DND-41 (cell line): ENCODE data around the gene TMEM236.
A peak's percentile ranks its signal among the peaks of the same experiment; 100 is the strongest.

Experiments used
- ATAC-seq: fragments of 200-7000 bp; cut with Tn5 transposase; 3 replicates; pipeline ENCODE4 v1.9.1; 2021; ENCODE audit warnings: low read depth; ENCODE audit not compliant: insufficient read depth
- DNase-seq: peaks from one replicate; pipeline ENCODE4 v3.0.0-alpha.2; 2020
- H2AFZ ChIP-seq: 2 replicates; pipeline ENCODE4 v1.6.0; 2012; ENCODE audit warnings: low read depth, low read length
- H3K27ac ChIP-seq: 2 replicates; pipeline ENCODE4 v1.5.1; 2012; ENCODE audit warnings: low read length, inconsistent platforms
- H3K27me3 ChIP-seq: fragments of 200-600 bp; sonication (generic); 2 replicates; pipeline ENCODE4 v1.6.0; 2012; ENCODE audit warnings: low read length, mild to moderate bottlenecking, inconsistent platforms; ENCODE audit not compliant: insufficient read depth, poor library complexity
- H3K36me3 ChIP-seq: 2 replicates; pipeline ENCODE4 v1.5.1; 2012; ENCODE audit warnings: low read length, inconsistent platforms; ENCODE audit not compliant: insufficient read depth
- H3K4me1 ChIP-seq: 2 replicates; pipeline ENCODE4 v1.5.1; 2012; ENCODE audit warnings: mild to moderate bottlenecking, low read length; ENCODE audit not compliant: insufficient read depth
- H3K4me2 ChIP-seq: 2 replicates; pipeline ENCODE4 v1.6.0; 2012; ENCODE audit warnings: mild to moderate bottlenecking, moderate library complexity, low read length, inconsistent platforms; ENCODE audit not compliant: insufficient read depth
- H3K4me3 ChIP-seq, 2 experiments: fragments of 200-600 bp in 1 of 2; shearing (Covaris generic) in 1 of 2; 2 replicates each; pipeline ENCODE4 v1.5.1; 2012 to 2016; ENCODE audit warnings: inconsistent platforms in 2 of 2, low read length in 2 of 2, mild to moderate bottlenecking in 2 of 2, low read depth in 1 of 2, moderate library complexity in 1 of 2
- H3K79me2 ChIP-seq: 2 replicates; pipeline ENCODE4 v1.6.0; 2012; ENCODE audit warnings: low read length, inconsistent platforms; ENCODE audit not compliant: insufficient read depth
- H3K9ac ChIP-seq: 2 replicates; pipeline ENCODE4 v1.6.0; 2012; ENCODE audit warnings: low read depth, mild to moderate bottlenecking, inconsistent platforms, low read length, moderate library complexity
- H3K9me3 ChIP-seq: 2 replicates; pipeline ENCODE4 v1.5.1; 2012; ENCODE audit warnings: low read length, moderate library complexity, mild to moderate bottlenecking, inconsistent platforms; ENCODE audit not compliant: insufficient read depth, severe bottlenecking
- H4K20me1 ChIP-seq: 2 replicates; pipeline ENCODE4 v1.6.0; 2012; ENCODE audit warnings: low read length; ENCODE audit not compliant: insufficient read depth
- EZH2 ChIP-seq: IDR thresholded peaks from 3 replicates; pipeline ENCODE4 v1.6.1; 2012; ENCODE audit warnings: borderline replicate concordance, low read depth, mild to moderate bottlenecking, moderate library complexity, low read length, inconsistent platforms; ENCODE audit not compliant: severe bottlenecking
- TF ChIP-seq, protein P1 (sequence below): IDR thresholded peaks from 2 replicates; pipeline ENCODE4 v1.5.1; 2012; ENCODE audit warnings: borderline replicate concordance, low read length, moderate library complexity, mild to moderate bottlenecking; ENCODE audit not compliant: poor library complexity, severe bottlenecking; ENCODE audit errors: extremely low read depth

The TMEM236 gene

GRCh38 chr10:17805921-17806577 is 54.0 kb downstream of the TMEM236 start:
- H4K20me1 ChIP-seq: no peaks in the 10 kb centered on the region
- no peak overlapping the region for H3K4me2 ChIP-seq
- DNase-seq (peak; percentile 65), ATAC-seq (peak; percentile 90)
- no peak overlapping the region for H3K4me3 ChIP-seq
- H2AFZ ChIP-seq: no peak overlapping the region
- no peak for TF ChIP-seq EZH2
- TF ChIP-seq, protein P1, sequence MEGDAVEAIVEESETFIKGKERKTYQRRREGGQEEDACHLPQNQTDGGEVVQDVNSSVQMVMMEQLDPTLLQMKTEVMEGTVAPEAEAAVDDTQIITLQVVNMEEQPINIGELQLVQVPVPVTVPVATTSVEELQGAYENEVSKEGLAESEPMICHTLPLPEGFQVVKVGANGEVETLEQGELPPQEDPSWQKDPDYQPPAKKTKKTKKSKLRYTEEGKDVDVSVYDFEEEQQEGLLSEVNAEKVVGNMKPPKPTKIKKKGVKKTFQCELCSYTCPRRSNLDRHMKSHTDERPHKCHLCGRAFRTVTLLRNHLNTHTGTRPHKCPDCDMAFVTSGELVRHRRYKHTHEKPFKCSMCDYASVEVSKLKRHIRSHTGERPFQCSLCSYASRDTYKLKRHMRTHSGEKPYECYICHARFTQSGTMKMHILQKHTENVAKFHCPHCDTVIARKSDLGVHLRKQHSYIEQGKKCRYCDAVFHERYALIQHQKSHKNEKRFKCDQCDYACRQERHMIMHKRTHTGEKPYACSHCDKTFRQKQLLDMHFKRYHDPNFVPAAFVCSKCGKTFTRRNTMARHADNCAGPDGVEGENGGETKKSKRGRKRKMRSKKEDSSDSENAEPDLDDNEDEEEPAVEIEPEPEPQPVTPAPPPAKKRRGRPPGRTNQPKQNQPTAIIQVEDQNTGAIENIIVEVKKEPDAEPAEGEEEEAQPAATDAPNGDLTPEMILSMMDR: peak; percentile 43
- H3K27me3 ChIP-seq: no peaks in the 10 kb centered on the region
- no peaks in the 10 kb centered on the region for H3K79me2 ChIP-seq
- H3K27ac ChIP-seq: no peak overlapping the region
- peaks cover 6% of the 10 kb centered on the region; the same call in 1 of the 2 replicates for H3K4me1 ChIP-seq
- H3K36me3 ChIP-seq: no peaks in the 10 kb centered on the region
- H3K9me3 ChIP-seq: no peaks in the 10 kb centered on the region
- no peak overlapping the region for H3K9ac ChIP-seq

DNA sequence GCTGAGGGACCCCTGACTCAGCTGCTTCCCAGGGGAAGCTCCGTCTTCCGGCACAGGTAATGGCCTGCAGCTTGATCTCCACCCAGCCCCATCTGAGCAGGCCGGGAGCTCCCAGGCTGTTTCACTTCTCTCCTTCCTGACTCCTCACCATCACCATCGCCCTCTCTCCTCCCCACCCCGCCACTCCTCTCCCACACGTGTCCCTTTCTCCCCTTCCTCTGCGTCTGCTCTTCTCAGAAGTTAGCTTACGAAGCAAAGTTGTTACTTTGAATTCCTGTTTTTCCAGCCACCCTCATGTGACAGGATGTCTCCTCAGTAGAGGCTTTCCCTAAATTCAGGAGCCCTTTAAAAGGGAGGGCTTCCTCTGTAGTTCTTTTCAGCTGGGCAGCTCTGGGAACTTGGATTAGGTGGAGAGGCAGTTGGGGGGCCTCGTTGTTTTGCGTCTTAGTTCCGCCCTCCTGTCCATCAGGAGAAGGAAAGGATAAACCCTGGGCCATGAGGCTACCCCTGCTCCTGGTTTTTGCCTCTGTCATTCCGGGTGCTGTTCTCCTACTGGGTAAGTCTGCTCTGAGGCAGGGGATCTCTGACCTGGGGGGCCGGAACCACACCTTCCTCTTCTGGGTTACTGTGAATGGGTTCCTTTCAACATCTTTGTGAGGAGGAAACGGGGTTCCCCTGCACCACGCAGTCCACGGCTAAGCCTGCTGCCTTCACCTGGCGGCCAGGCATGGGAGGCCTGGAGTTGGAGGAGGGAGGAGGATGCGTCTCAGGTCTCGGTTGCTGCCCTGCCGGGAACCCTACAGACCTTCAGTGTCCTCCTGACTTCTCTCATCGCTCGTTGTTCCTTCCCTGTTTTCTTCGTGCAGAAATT is 57.2 kb downstream of the TMEM236 start, which contains the start of gene MRC1:
MRC1 (plus strand) TSS at position 378 of the 871 bp plus-strand sequence; CDS start at position 496, 118 bp downstream.
- Histone ChIP-seq H3K27me3 (no peaks in the 10 kb centered on the region), H3K9me3 (no peaks in the 10 kb centered on the region), H3K27ac (no peak within 1 kb of the TSS), H3K4me2 (no peak within 1 kb of the TSS), H3K36me3 (no peaks in the 10 kb centered on the region), H2AFZ (peak within 1 kb of the TSS; percentile 25; the same call in 1 of the 2 replicates), H4K20me1 (no peaks in the 10 kb centered on the region), H3K4me3 (no peak within 1 kb of the TSS), H3K79me2 (no peaks in the 10 kb centered on the region), H3K9ac (no peak within 1 kb of the TSS), H3K4me1 (peaks cover 6% of the 10 kb centered on the region; the same call in 1 of the 2 replicates)
- DNase-seq (no peak), ATAC-seq (no peak)
- TF ChIP-seq EZH2: no peak
- TF ChIP-seq, protein P1: no peak

DNA sequence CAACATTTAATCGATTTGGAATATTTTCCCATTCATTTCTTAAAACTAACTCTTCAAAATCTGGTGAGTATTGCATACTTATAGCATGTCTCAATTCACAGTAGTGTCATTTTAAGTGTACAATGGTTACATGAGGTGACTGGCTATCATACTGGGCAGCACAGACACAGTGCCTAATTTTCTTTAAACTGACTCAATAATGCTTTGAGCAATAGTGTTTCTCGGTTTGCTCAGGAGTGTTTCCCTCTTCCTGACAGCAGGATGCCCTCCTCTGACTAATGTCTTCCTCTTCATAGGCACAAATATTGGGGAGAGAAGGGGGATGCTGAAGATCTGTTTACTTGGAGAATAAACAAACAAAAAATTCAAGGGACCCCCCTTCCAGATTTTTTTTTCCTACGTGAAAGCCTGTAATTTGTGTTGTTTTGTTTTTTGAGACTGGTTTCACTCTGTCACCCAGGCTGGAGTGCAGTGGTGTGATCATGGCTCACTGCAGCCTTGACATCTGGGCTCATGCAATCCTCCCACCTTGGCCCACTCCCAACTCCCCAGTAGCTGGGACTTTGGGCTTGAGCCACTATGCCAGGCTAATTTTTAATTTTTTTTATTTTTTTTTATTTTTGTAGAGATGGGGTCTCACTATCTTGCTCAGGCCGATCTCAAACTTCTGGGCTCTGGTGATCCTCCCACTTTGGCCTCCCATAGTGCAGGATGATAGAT is 59.3 kb downstream of the TMEM236 start:
- no peaks in the 10 kb centered on the region for H4K20me1 ChIP-seq
- no peak overlapping the region for H3K27ac ChIP-seq
- H3K9me3 ChIP-seq: no peaks in the 10 kb centered on the region

More for the DNA sequence above, 59.3 kb downstream of the TMEM236 start:
- no peak for ATAC-seq
- Histone ChIP-seq H3K4me1 (peaks cover under 1% of the 10 kb centered on the region; the same call in 1 of the 2 replicates), H3K36me3 (no peaks in the 10 kb centered on the region), H3K27me3 (no peaks in the 10 kb centered on the region), H3K79me2 (no peaks in the 10 kb centered on the region), H2AFZ (no peak overlapping the region), H3K9ac (no peak overlapping the region), H3K4me3 (no peak overlapping the region), H3K4me2 (no peak overlapping the region)
- DNase-seq: no peak
- TF ChIP-seq, protein P1: no peak
- no peak for TF ChIP-seq EZH2
